GM08714 (cell line): ENCODE results near the gene DLD.

Source experiments
- H3K4me3 ChIP-seq: fragments of 200-500 bp; sonication (Bioruptor generic); 2 replicates; pipeline ENCODE4 v1.5.1; 2014; ENCODE audit warnings: mild to moderate bottlenecking, low read length, inconsistent platforms
- ZNF274 ChIP-seq: IDR thresholded peaks from 2 replicates; pipeline ENCODE4 v1.6.1; 2012; ENCODE audit warnings: mild to moderate bottlenecking, low read depth, low read length

Gene DLD

GRCh38 chr7:107860279-107860961 is 30.6 kb upstream of the DLD start:
- H3K4me3 ChIP-seq: no peak overlapping the region
- no peak for TF ChIP-seq ZNF274

- no peak for TF ChIP-seq ZNF274
These were observed 29.9 kb upstream of the DLD start for GRCh38 chr7:107860981-107861652.

GRCh38 chr7:107865956-107866775 is 24.8 kb upstream of the DLD start:
- no peak overlapping the region for H3K4me3 ChIP-seq
- no peak for TF ChIP-seq ZNF274

More at GRCh38 chr7:107860981-107861652, 29.9 kb upstream of the DLD start:
- H3K4me3 ChIP-seq: no peak overlapping the region

- no peak overlapping the region for H3K4me3 ChIP-seq
These were observed 23.0 kb upstream of the DLD start for GRCh38 chr7:107867858-107868466.

GRCh38 chr7:107870427-107871000 is 20.5 kb upstream of the DLD start:
- no peak overlapping the region for H3K4me3 ChIP-seq
- TF ChIP-seq ZNF274: no peak

More at GRCh38 chr7:107867858-107868466, 23.0 kb upstream of the DLD start:
- no peak for TF ChIP-seq ZNF274

- no peak for TF ChIP-seq ZNF274
- no peak overlapping the region for H3K4me3 ChIP-seq
These were observed 16.9 kb upstream of the DLD start for GRCh38 chr7:107874111-107874510.

- no peak overlapping the region for H3K4me3 ChIP-seq
- no peak for TF ChIP-seq ZNF274
These were observed 16.2 kb upstream of the DLD start for GRCh38 chr7:107874605-107875446.

- H3K4me3 ChIP-seq: no peak overlapping the region
- TF ChIP-seq ZNF274: no peak
These were observed 14.1 kb upstream of the DLD start for GRCh38 chr7:107876916-107877315.

- no peak for TF ChIP-seq ZNF274
- no peak overlapping the region for H3K4me3 ChIP-seq
These were observed 13.1 kb upstream of the DLD start for GRCh38 chr7:107877731-107878382.

GRCh38 chr7:107878636-107879035 is 12.3 kb upstream of the DLD start:
- H3K4me3 ChIP-seq: no peak overlapping the region
- TF ChIP-seq ZNF274: no peak

- H3K4me3 ChIP-seq: no peak overlapping the region
- TF ChIP-seq ZNF274: no peak
These were observed 11.5 kb upstream of the DLD start for GRCh38 chr7:107879400-107880035.

GRCh38 chr7:107882766-107883165 is 8.2 kb upstream of the DLD start:
- H3K4me3 ChIP-seq: no peak overlapping the region

More at GRCh38 chr7:107882766-107883165, 8.2 kb upstream of the DLD start:
- TF ChIP-seq ZNF274: no peak
